NCI-H187 treated with DMSO at 0.1 percent for 48 hours (cell line): Measurements from ENCODE around the gene CHRM4.

Source experiments
- DNase-seq: peaks from one replicate; lab custom pipeline; 2025; lab: John Stamatoyannopoulos, UW

CHRM4 gene

GRCh38 chr11:46402957-46403902 is 11.7 kb upstream of the CHRM4 start:
- no peak for DNase-seq

- no peak for DNase-seq
Measured at GRCh38 chr11:46397526-46397925, 6.0 kb upstream of the CHRM4 start.

- DNase-seq = no peak
Measured at GRCh38 chr11:46393759-46394158, 2.2 kb upstream of the CHRM4 start.

GRCh38 chr11:46393231-46393616 is 1.6 kb upstream of the CHRM4 start:
- no peak for DNase-seq

- DNase-seq = no peak
Measured at GRCh38 chr11:46392421-46393230, 1.1 kb upstream of the CHRM4 start.

- no peak for DNase-seq
Measured at GRCh38 chr11:46391186-46391577, 394 bp downstream of the CHRM4 start.

GRCh38 chr11:46390331-46391171 is 1.0 kb downstream of the CHRM4 start:
- DNase-seq = no peak

GRCh38 chr11:46389450-46390330 is 1.9 kb downstream of the CHRM4 start:
- DNase-seq = no peak

GRCh38 chr11:46388619-46389449 is 2.7 kb downstream of the CHRM4 start:
- no peak for DNase-seq

GRCh38 chr11:46387919-46388618 is 3.5 kb downstream of the CHRM4 start:
- no peak for DNase-seq

- no peak for DNase-seq
Measured at GRCh38 chr11:46387456-46387855, 4.1 kb downstream of the CHRM4 start.

GRCh38 chr11:46386674-46387073 is 4.9 kb downstream of the CHRM4 start:
- no peak for DNase-seq

GRCh38 chr11:46386005-46386578 is 5.5 kb downstream of the CHRM4 start:
- DNase-seq = no peak

- DNase-seq = no peak
Measured at GRCh38 chr11:46385169-46386004, 6.2 kb downstream of the CHRM4 start.

- DNase-seq = no peak
Measured at GRCh38 chr11:46383974-46384701, 7.4 kb downstream of the CHRM4 start.

GRCh38 chr11:46383404-46383758 is 8.2 kb downstream of the CHRM4 start:
- DNase-seq = no peak

- DNase-seq = no peak
Measured at GRCh38 chr11:46382646-46383403, 8.8 kb downstream of the CHRM4 start.
